ENCODE results near the gene CDC45. TPM values are rescaled to one million over a fixed set of nuclear protein-coding genes. Genes with fewer than 3 reads are reported as not detected.

Gene CDC45
- total RNA-seq, 4 donors from 2014 or later: 0.95 to 1.4 (median 1.2) TPM; not detected in 1

- DNase-seq (ENCODE audit: low spot score): no peak
- ATAC-seq (ENCODE audit: low FRiP score): no peak
Observed at GRCh38 chr22:19520007-19520406, 40.3 kb downstream of the CDC45 start.

GRCh38 chr22:19520566-19521305 lies 41.0 kb downstream of the CDC45 start:
- TF ChIP-seq CTCF (IDR thresholded peaks at IDR 0.05): no peak
- DNase-seq (ENCODE audit: low spot score) (no peak), ATAC-seq (ENCODE audit: low FRiP score) (no peak)

More at GRCh38 chr22:19520007-19520406, 40.3 kb downstream of the CDC45 start:
- no peak for TF ChIP-seq CTCF (IDR thresholded peaks at IDR 0.05)

GRCh38 chr22:19522190-19522880 lies 42.6 kb downstream of the CDC45 start:
- TF ChIP-seq CTCF (IDR thresholded peaks at IDR 0.05): no peak
- DNase-seq (ENCODE audit: low spot score) (no peak), ATAC-seq (ENCODE audit: low FRiP score) (no peak)

GRCh38 chr22:19522881-19523239 lies 43.1 kb downstream of the CDC45 start:
- no peak for TF ChIP-seq CTCF (IDR thresholded peaks at IDR 0.05)
- ATAC-seq (ENCODE audit: low FRiP score): no peak
- DNase-seq (ENCODE audit: low spot score): no peak

- TF ChIP-seq CTCF (IDR thresholded peaks at IDR 0.05): no peak
- ATAC-seq (ENCODE audit: low FRiP score) (no peak), DNase-seq (ENCODE audit: low spot score) (no peak)
Observed at GRCh38 chr22:19523240-19524169, 43.8 kb downstream of the CDC45 start.

GRCh38 chr22:19524170-19525115 lies 44.7 kb downstream of the CDC45 start, which contains the start of gene CLDN5:
Gene CLDN5, minus strand, starts transcription at chr22:19524410. Its CDS starts 155 bp downstream, at chr22:19524255.
- DNase-seq (ENCODE audit: low spot score) (no peak), ATAC-seq (ENCODE audit: low FRiP score) (no peak)
- TF ChIP-seq CTCF (IDR thresholded peaks at IDR 0.05): no peak

Measured in omental fat pad (tissue), 4 donors.